K562 (cell line): ENCODE measurements around the gene PRKCE. TPM values are rescaled to one million over a fixed set of nuclear protein-coding genes. Genes with fewer than 3 reads are reported as not detected.

Experiments
- ATAC-seq: fragments of 200-7000 bp; cut with Tn5 transposase; 3 replicates; pipeline ENCODE4 v1.9.1; 2020; ENCODE audit warnings: moderate library complexity
- BruUV-seq: library from RNA; stranded (reverse); fragments of 400-500 nt; replicated peaks from 2 replicates; lab custom pipeline; 2021; lab: Mats Ljungman, UMichigan
- CTCF ChIA-PET: fragments of 300-600 bp; formaldehyde crosslinking; extraction: SDS; loops from one replicate; lab custom pipeline; 2021; ENCODE audit warnings: low intra/inter-chr PET ratio; lab: Yijun Ruan, JAX
- POLR2A ChIA-PET: fragments of 300-600, 350-650 bp; sonication (Branson Sonifier 250); formaldehyde crosslinking; extraction: SDS; loops from one replicate; lab custom pipeline; 2021; ENCODE audit warnings: antibody characterized with exemption, inconsistent platforms; lab: Yijun Ruan, JAX
- DNase-seq, 4 experiments: peaks; one replicate each; pipeline versions ENCODE4 v3.0.0 to v3.0.0-alpha.2; 2011 to 2018; ENCODE audit warnings: low spot score in 3 of 4, mixed read lengths in 3 of 4; ENCODE audit errors: extremely low read depth in 1 of 4
- FAIRE-seq: peaks from 2 replicates; lab custom pipeline; 2011; peaks lifted over from hg19 to GRCh38; lab: Jason Lieb, UNC
- H2AFZ ChIP-seq: 2 replicates; pipeline ENCODE4 v1.6.0; 2011; ENCODE audit warnings: low read depth, low read length, control low read depth, inconsistent platforms
- H3K27ac ChIP-seq: fragments of 200-600 bp; 3 replicates; pipeline ENCODE4 v1.8.0; 2011; ENCODE audit warnings: low read depth, mild to moderate bottlenecking, control low read depth, inconsistent platforms, low read length, moderate library complexity, mixed read lengths; ENCODE audit errors: extremely low read depth
- H3K27me3 ChIP-seq, 2 experiments: fragments of 300-600 bp in 1 of 2; 2 replicates in 1 of 2; 3 replicates in 1 of 2; pipeline versions ENCODE4 v1.6.0 to v1.8.0; 2011; ENCODE audit warnings: inconsistent platforms in 2 of 2, low read length in 2 of 2, mild to moderate bottlenecking in 1 of 2, mixed read lengths in 1 of 2, moderate library complexity in 1 of 2; ENCODE audit not compliant: control insufficient read depth in 2 of 2, insufficient read depth in 2 of 2
- H3K36me3 ChIP-seq: fragments of 300-600 bp; 3 replicates; pipeline ENCODE4 v1.8.0; 2011; ENCODE audit warnings: mild to moderate bottlenecking, low read length, inconsistent platforms; ENCODE audit not compliant: control insufficient read depth, insufficient read depth
- H3K4me1 ChIP-seq, 2 experiments: fragments of 200-600 bp in 1 of 2; replicated peaks in 1 of 2; 2 replicates in 1 of 2; 3 replicates in 1 of 2; pipeline versions ENCODE4 v1.5.1 to v1.8.0; 2011; ENCODE audit warnings: inconsistent platforms in 2 of 2, low read length in 2 of 2, mild to moderate bottlenecking in 1 of 2, mixed read lengths in 1 of 2, moderate library complexity in 1 of 2; ENCODE audit not compliant: control insufficient read depth in 2 of 2, insufficient read depth in 2 of 2
- H3K4me2 ChIP-seq: 2 replicates; pipeline ENCODE4 v1.6.1; 2011; ENCODE audit warnings: low read length, control low read depth, inconsistent platforms, mixed read lengths; ENCODE audit not compliant: insufficient read depth
- H3K4me3 ChIP-seq: fragments of 200-600 bp; sonication (generic), shearing (Covaris generic); 2 replicates; pipeline ENCODE4 v1.5.1; 2016; ENCODE audit warnings: control low read depth, inconsistent platforms
- H3K79me2 ChIP-seq: fragments of 200-600 bp; 3 replicates; pipeline ENCODE4 v1.8.0; 2011; ENCODE audit warnings: low read length, inconsistent platforms; ENCODE audit not compliant: control insufficient read depth, insufficient read depth
- H3K9ac ChIP-seq, 2 experiments: 2 replicates each; pipeline versions ENCODE4 v1.6.0 to v1.6.1; 2011; ENCODE audit warnings: low read depth in 2 of 2, low read length in 2 of 2, control low read depth in 1 of 2, inconsistent platforms in 1 of 2, mild to moderate bottlenecking in 1 of 2, mixed read lengths in 1 of 2; ENCODE audit not compliant: insufficient read depth in 1 of 2
- H3K9me1 ChIP-seq: one replicate; pipeline ENCODE4 v1.6.0; 2011; ENCODE audit warnings: inconsistent platforms, mild to moderate bottlenecking, low read length, moderate library complexity; ENCODE audit not compliant: control insufficient read depth, insufficient read depth
- H3K9me3 ChIP-seq: replicated peaks from 2 replicates; pipeline ENCODE4 v1.5.1; 2011; ENCODE audit warnings: low read depth, low read length, inconsistent platforms; ENCODE audit not compliant: control insufficient read depth, insufficient read depth
- H4K20me1 ChIP-seq: replicated peaks from 2 replicates; pipeline ENCODE4 v1.6.1; 2011; ENCODE audit warnings: low read length, inconsistent platforms, mixed read lengths; ENCODE audit not compliant: control insufficient read depth, insufficient read depth
- BMI1 ChIP-seq: fragments of 150-350 bp; IDR thresholded peaks from 2 replicates; pipeline ENCODE4 v1.6.1; 2014; ENCODE audit warnings: low read length
- C11orf30 ChIP-seq: fragments of 450-650 bp; IDR thresholded peaks from 2 replicates; pipeline ENCODE4 v1.6.1; 2016; ENCODE audit warnings: low read depth, mild to moderate bottlenecking
- CBFA2T3 ChIP-seq: fragments of 450-650 bp; IDR thresholded peaks from 2 replicates; pipeline ENCODE4 v1.6.1; 2017
- CREBBP ChIP-seq: IDR thresholded peaks from one replicate; pipeline ENCODE4 v1.6.1; 2012; ENCODE audit warnings: low read depth, mild to moderate bottlenecking, control low read depth, inconsistent platforms, low read length
- FOXP1 ChIP-seq: sonication (generic); formaldehyde crosslinking; IDR thresholded peaks from 2 replicates; pipeline ENCODE4 v1.8.0; 2022; ENCODE audit warnings: mild to moderate bottlenecking, missing genetic modification reagents
- IRF1 ChIP-seq: sonication (generic); formaldehyde crosslinking; IDR thresholded peaks from 2 replicates; pipeline ENCODE4 v1.8.0; 2022; ENCODE audit warnings: missing genetic modification reagents, mild to moderate bottlenecking, borderline replicate concordance
- MCM2 ChIP-seq: fragments of 450-650 bp; IDR thresholded peaks from 2 replicates; pipeline ENCODE4 v1.6.1; 2017; ENCODE audit warnings: low read depth, mild to moderate bottlenecking
- POU5F1 ChIP-seq: fragments of 150-350 bp; IDR thresholded peaks from 2 replicates; pipeline ENCODE4 v1.6.1; 2014; ENCODE audit warnings: borderline replicate concordance, low read length, low read depth, mild to moderate bottlenecking; ENCODE audit not compliant: partially characterized antibody
- TFAM ChIP-seq: fragments of 250-450 bp; sonication (Bioruptor Pico); conservative IDR thresholded peaks from 2 replicates; pipeline ENCODE4 v1.5.0; 2021; ENCODE audit warnings: mild to moderate bottlenecking, moderate library complexity
- ZBTB26 ChIP-seq: fragments of 450-650 bp; formaldehyde crosslinking; IDR thresholded peaks from 2 replicates; pipeline ENCODE4 v1.4.0; 2022; ENCODE audit warnings: missing genetic modification characterization
- ZC3H8 ChIP-seq: fragments of 450-650 bp; IDR thresholded peaks from 2 replicates; pipeline ENCODE4 v1.6.1; 2017
- ZNF431 ChIP-seq: sonication (generic); formaldehyde crosslinking; IDR thresholded peaks from 2 replicates; pipeline ENCODE4 v1.8.0; 2022; ENCODE audit warnings: mild to moderate bottlenecking, missing genetic modification reagents
- WGBS: fragments of 100-300 bp; shearing (Covaris generic); methylation state at CpG from one replicate; pipeline ENCODE4 v1.1.6; 2016; ENCODE audit warnings: low coverage, mixed read lengths; ENCODE audit not compliant: insufficient coverage; ENCODE audit errors: missing lambda C conversion rate; 5-methylcytosine and 5-hydroxymethylcytosine counted together
- in situ Hi-C: fragments of 300-500 bp; cut with MboI; formaldehyde crosslinking; loops from 4 replicates; pipeline ENCODE4 v1.15.0; 2018; ENCODE audit warnings: inconsistent platforms, mixed read lengths
- intact Hi-C: fragments of 100-400 bp; cut with micrococcal nuclease; formaldehyde crosslinking; loops from 2 replicates; pipeline ENCODE4 v1.14.2; 2022
- polyA plus RNA-seq, 8 experiments: library from polyadenylated mRNA; depleted of rRNA in 4 of 8; stranded (reverse) in 5 of 8; unstranded in 3 of 8; fragments of >200 nt; fragmentation: Nextera tagmentation in 2 of 8; fragmentation: Illumina TruSeq in 1 of 8; extraction: Ambion mirVana in 2 of 8; extraction: Trizol in 1 of 8; gene quantifications; 2 replicates each; pipeline versions ENCODE4 v1.2.1 to v1.2.3, GENCODE V29; 2011 to 2014; ENCODE audit warnings: inconsistent platforms in 1 of 8, missing spikeins in 1 of 8
- total RNA-seq, 7 experiments: library from RNA; depleted of rRNA in 6 of 7; stranded (reverse); fragments of >200 nt in 6 of 7; fragmentation: Illumina TruSeq in 2 of 7; extraction: Trizol in 2 of 7; gene quantifications; 2 replicates each; pipeline versions ENCODE4 v1.2.1 to v1.2.3, GENCODE V29; 2011 to 2021; ENCODE audit warnings: low replicate concordance in 1 of 7

Gene PRKCE
- total and polyA plus RNA-seq, 9 of the 15 experiments (the other 6 are each of a cell fraction or from before 2014, with no cell fraction given): 0.06 to 1.0 (median 0.22) TPM; not detected in 1

- Histone ChIP-seq H3K9ac (no peak overlapping the region), H3K4me2 (no peak overlapping the region), H2AFZ (no peak overlapping the region), H4K20me1 (0 out of 2 replicates have a peak, but pooled peaks cover 2% of the 10 kb centered on the region), H3K4me3 (no peak overlapping the region), H3K36me3 (no peaks in the 10 kb centered on the region), H3K27me3 (peaks cover 8 to 35% of the 10 kb centered on the region in 2 experiments; a peak in 3 of 5 replicates), H3K4me1 (no peaks in the 10 kb centered on the region), H3K79me2 (no peaks in the 10 kb centered on the region), H3K9me1 (no peaks in the 10 kb centered on the region), H3K27ac (no peak overlapping the region), H3K9me3 (no peaks in the 10 kb centered on the region)
- POLR2A ChIA-PET: interaction anchor here (0.9 kb wide), 1 partner anchor 14 kb away, joined by 3 read pairs; no protein-coding TSS in a partner anchor
- no TSS peak for BruUV-seq
- in situ Hi-C loops: no loop called here
- ATAC-seq: no peak
- under 1% methylated on average over 14 of the region's 14 CpGs for WGBS
- CTCF ChIA-PET: interaction anchor here (0.6 kb wide), 1 partner anchor 334 kb away, joined by 3 read pairs; no protein-coding TSS in a partner anchor
- no peak for DNase-seq
- TF ChIP-seq ZNF431 (CRISPR knock-in tag): no peak
- intact Hi-C loops: no loop called here
- FAIRE-seq: no peak
Observed at GRCh38 chr2:45968946-45969584, 317.6 kb downstream of the PRKCE start.

GRCh38 chr2:45973426-45973825 is 322.0 kb downstream of the PRKCE start:
- Histone ChIP-seq H3K4me3 (no peak overlapping the region), H3K9ac (no peak overlapping the region), H3K9me1 (no peaks in the 10 kb centered on the region), H3K27ac (no peak overlapping the region), H3K4me2 (no peak overlapping the region), H3K9me3 (no peaks in the 10 kb centered on the region), H3K79me2 (no peaks in the 10 kb centered on the region), H3K4me1 (no peaks in the 10 kb centered on the region), H4K20me1 (0 out of 2 replicates have a peak, but pooled peaks cover 4% of the 10 kb centered on the region), H3K36me3 (no peaks in the 10 kb centered on the region), H2AFZ (no peak overlapping the region), H3K27me3 (peaks cover 8 to 42% of the 10 kb centered on the region in 2 experiments; a peak in 2 of 5 replicates)
- intact Hi-C loops: no loop called here
- ChIA-PET CTCF (no interaction called here), POLR2A (no interaction called here)
- in situ Hi-C loops: no loop called here
- ATAC-seq: no peak
- no TSS peak for BruUV-seq
- no peak for DNase-seq
- FAIRE-seq: no peak
- 0% methylated on average over 4 of the region's 4 CpGs for WGBS
- TF ChIP-seq ZC3H8: no peak
- TF ChIP-seq TFAM (CRISPR knock-in tag): no peak
- TF ChIP-seq C11orf30: no peak
- TF ChIP-seq MCM2: no peak
- TF ChIP-seq CREBBP: no peak
- no peak for TF ChIP-seq ZBTB26 (CRISPR knock-in tag)
- TF ChIP-seq CBFA2T3: no peak
- TF ChIP-seq POU5F1: no peak
- TF ChIP-seq BMI1: no peak
- TF ChIP-seq IRF1 (CRISPR knock-in tag): no peak
- no peak for TF ChIP-seq FOXP1 (CRISPR knock-in tag)
